ENCODE results near the gene RPS6KL1.

The RPS6KL1 gene

DNA sequence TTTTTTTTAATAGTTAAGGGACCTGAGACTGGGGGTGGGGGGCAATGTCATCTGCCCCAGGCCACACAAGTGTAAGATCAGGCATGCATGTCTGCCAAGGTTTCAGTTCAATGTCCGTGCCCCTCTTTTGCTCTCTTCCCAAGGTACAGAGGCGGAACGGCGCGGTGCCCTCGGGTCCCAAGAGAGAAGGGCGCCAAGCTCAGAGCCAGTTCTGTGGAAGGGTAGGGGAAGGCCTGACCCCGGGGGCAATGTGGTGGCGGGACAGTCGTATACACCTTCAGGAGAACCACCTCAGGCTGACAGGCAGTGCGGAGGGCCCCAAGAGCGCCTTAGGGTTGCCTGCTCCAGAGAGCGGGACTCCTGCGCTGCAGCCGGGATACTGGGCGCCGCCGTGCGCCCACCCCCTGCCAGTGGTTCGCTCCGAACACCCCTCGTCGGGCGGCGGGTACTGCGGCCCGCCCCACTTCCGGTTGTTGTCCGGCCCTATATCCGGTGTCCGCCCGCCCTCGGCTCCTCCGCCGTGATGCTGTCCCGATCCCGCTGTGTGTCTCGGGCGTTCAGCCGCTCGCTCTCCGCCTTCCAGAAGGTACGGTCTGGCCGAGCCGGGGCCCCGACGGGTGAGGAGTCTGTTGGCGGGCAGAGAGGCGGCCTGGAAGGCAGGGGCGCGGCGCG, 41.5 kb downstream of the RPS6KL1 start, which contains the start of gene DLST:
Gene DLST, plus strand, starts transcription at position 486 of the 672 bp plus-strand sequence. Its CDS starts 38 bp downstream, at position 524.
- DNase-seq = peak; percentile 76

- DNase-seq = no peak
These were observed 43.5 kb downstream of the RPS6KL1 start for GRCh38 chr14:74879427-74880182.

- no peak for DNase-seq
These were observed 46.8 kb downstream of the RPS6KL1 start, which contains the start of gene PROX2 for GRCh38 chr14:74875941-74876913. TSS of gene PROX2 (minus strand) at chr14:74876145. CDS start at chr14:74863834, 12,311 bp downstream.

DNA sequence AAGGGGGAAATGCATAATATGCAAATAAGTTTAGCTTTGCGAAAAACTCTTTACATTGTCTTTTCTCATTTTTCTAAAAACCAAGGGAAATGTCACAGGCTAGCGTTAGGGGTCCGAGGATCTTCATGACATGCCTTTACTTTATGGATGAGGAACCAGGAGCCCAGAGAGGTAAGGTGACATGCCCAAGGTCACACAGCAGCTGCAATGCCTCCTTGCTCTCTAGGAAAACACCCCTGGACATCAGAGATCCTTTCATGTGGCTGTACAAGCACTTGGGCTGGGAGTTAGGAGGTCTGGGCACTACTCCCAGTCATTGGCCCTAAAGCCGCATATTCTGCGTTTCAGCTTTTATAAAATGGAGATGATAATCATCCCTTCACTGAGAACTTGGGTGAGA, 47.9 kb downstream of the RPS6KL1 start:
- no peak for DNase-seq

- DNase-seq = no peak
These were observed 51.2 kb downstream of the RPS6KL1 start for GRCh38 chr14:74871819-74872218.

- no peak for DNase-seq
These were observed 54.3 kb downstream of the RPS6KL1 start for GRCh38 chr14:74868739-74869138.

- peak; percentile 69 for DNase-seq
These were observed 55.4 kb downstream of the RPS6KL1 start for GRCh38 chr14:74867673-74868072.

DNA sequence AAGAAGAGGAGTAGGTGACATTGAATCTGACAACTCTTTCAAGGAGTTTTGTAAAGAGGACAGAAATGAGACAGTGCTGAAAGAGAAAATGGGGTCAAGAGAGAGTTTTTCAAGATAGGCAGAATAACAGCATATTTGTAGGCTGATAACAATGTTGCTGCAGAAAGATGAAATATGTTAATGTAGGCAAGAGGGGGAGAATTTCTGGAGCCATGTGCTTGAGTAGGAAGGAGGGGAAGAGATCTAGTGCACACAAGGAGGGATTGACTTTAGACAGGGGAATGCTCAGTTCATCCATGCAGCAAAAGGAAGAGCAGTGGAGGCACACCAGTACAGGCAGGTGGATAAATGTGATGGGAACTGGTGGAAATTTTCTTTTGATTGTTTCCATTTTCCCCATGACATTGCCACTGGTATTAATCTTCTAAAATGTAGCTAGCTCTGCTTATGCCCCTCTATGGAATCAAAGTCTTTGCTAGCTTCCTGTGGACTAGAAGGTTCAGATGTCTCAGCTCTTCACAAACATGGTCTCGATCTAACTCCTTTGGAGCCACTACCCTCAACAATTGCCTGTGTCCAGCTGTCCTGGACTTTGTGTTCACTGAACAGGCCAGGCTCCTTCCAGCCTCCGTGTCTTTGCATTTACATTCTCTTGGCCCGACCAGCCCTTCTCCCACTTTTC, 56.2 kb downstream of the RPS6KL1 start:
- no peak for DNase-seq

- DNase-seq = no peak
These were observed 57.9 kb downstream of the RPS6KL1 start for GRCh38 chr14:74865156-74865555.

GRCh38 chr14:74864198-74864597, 58.9 kb downstream of the RPS6KL1 start:
- DNase-seq = no peak

DNA sequence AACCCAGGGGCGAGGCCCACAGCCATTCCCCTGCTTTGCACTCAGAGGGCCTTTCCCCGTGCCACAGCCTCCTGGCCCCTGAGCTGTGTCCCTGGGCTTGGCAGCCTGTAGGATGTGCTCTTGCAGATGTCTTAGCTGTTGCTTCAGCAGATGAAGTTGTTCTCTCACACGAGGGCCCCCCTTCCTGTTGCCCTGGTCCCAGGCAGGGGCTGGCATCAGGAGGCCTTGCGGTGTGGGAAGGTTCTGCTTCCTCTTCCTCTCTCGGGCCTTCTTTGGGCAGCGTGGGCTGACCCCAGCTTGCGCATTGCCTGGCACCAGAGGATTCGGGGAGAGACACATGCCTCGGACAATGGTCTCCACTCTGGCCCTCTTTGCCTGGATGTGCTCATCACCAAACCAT, 59.8 kb downstream of the RPS6KL1 start:
- no peak for DNase-seq

- no peak for DNase-seq
These were observed 61.3 kb downstream of the RPS6KL1 start for GRCh38 chr14:74861734-74862090.

DNA sequence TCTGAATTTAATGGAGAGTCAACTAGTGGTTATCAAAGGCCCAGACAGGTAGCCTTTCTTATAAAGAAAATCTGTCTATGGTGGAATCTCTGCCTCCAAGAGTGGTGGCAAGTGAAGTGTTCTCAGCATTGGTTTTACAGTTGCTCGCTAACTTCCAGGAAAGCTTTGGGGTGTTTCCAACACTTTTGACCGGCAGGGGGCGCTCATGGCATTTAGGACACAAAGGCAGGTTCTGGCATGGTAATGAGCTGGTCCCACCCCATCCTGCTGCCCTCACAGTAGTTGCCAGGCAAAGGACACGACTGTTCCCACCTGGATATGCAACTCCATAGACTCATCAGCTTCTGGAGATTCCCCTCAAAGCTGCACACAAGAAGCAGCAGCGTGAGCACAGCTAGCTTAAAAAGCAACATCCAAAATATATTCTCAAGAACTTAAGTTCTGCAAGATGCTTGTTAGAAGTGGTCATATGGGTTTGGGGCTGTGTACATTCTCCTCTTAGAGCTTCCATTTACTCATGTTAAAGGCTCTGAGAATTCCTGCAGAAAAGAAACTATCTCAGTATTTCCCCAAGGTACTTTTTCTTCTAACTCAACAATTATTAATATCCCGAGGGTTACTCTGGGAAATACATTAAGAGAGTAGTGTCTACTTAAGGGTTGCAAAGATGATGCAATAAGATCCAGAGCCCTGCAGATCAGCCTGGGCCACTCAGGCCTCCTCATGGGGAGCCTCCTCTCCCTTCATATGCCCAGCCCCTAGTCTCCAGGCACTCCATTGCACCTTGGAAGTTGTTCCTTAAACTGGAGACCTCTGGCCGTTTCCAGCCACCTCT, 61.9 kb downstream of the RPS6KL1 start:
- peak; percentile 40 for DNase-seq

DNA sequence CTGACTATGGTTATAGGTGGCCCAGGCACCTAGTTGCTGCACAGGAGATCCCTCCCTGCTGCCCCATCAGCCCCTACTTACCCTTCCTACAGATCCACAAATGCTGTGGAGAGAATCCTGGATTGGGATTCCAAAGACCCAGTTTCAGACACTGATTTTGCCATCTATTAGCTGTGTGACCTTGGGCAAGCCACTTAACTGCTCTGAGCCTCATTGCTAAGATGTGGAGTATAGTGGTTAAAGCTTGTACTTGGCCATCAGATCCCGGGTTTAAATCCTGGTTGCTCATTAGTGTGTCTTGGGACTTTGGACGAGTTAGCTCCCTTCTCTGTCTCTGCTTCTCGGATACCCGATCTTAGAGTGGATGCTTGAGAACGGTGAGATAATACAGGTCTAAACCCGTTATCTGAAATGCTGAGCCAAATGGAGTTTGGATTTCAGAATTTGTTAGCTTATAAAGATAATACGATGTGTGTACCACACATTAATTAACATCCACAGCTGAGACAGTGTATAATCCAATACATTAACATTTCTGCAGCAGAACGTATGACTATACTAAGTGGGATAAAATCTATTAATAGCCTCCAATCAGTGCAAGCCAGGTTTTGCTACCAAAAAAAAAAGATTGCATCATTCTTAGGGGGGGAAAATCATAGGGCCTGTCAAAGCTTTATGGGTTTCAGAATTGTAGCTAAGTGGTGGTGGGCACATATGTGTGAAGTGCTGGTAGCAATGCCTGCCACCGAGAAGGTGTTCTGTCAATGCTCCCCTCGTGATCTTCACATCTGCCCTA, 63.1 kb downstream of the RPS6KL1 start:
- no peak for DNase-seq

- no peak for DNase-seq
These were observed 65.0 kb downstream of the RPS6KL1 start for GRCh38 chr14:74858022-74858421.

GRCh38 chr14:74856366-74856765, 66.7 kb downstream of the RPS6KL1 start:
- no peak for DNase-seq

- DNase-seq = no peak
These were observed 67.1 kb downstream of the RPS6KL1 start for GRCh38 chr14:74855945-74856344.

GRCh38 chr14:74855021-74855420, 68.0 kb downstream of the RPS6KL1 start:
- no peak for DNase-seq
